Mucosa of rectum (tissue), 2 donors: ENCODE results near the gene UNC93A.
"Not testable (repeated sequence)": the region's sequence is repeated elsewhere in the genome, so short reads cannot be mapped to it uniquely, and the experiment has no call there.

Experiments used
- H3K27ac ChIP-seq, 2 donors: one replicate each; pipeline ENCODE4 v1.7.0; 2013; ENCODE audit warnings: inconsistent platforms in 2 of 2, low read depth in 2 of 2, low read length in 2 of 2
- H3K27me3 ChIP-seq, 2 donors: one replicate each; pipeline ENCODE4 v1.7.0; 2013; ENCODE audit warnings: low read length in 2 of 2; ENCODE audit not compliant: control insufficient read depth in 2 of 2, insufficient read depth in 2 of 2
- H3K36me3 ChIP-seq, 2 donors: one replicate each; pipeline ENCODE4 v1.7.0; 2013; ENCODE audit warnings: low read length in 2 of 2; ENCODE audit not compliant: control insufficient read depth in 2 of 2, insufficient read depth in 2 of 2
- H3K4me1 ChIP-seq, 2 donors: one replicate each; pipeline ENCODE4 v1.7.0; 2013; ENCODE audit warnings: low read length in 2 of 2, mild to moderate bottlenecking in 1 of 2; ENCODE audit not compliant: control insufficient read depth in 2 of 2, insufficient read depth in 2 of 2
- H3K4me3 ChIP-seq, 2 donors: one replicate each; pipeline ENCODE4 v1.7.0; 2013; ENCODE audit warnings: low read length in 2 of 2
- H3K9ac ChIP-seq, 2 donors: one replicate each; pipeline ENCODE4 v1.7.0; 2013; ENCODE audit warnings: low read length in 2 of 2, low read depth in 1 of 2, mild to moderate bottlenecking in 1 of 2
- H3K9me3 ChIP-seq, 2 donors: one replicate each; pipeline ENCODE4 v1.7.0; 2013; ENCODE audit warnings: low read length in 2 of 2; ENCODE audit not compliant: control insufficient read depth in 2 of 2
- donor health status: healthy.
- donor health status: Normal muscosa, but diverticular disease.

The UNC93A gene

DNA sequence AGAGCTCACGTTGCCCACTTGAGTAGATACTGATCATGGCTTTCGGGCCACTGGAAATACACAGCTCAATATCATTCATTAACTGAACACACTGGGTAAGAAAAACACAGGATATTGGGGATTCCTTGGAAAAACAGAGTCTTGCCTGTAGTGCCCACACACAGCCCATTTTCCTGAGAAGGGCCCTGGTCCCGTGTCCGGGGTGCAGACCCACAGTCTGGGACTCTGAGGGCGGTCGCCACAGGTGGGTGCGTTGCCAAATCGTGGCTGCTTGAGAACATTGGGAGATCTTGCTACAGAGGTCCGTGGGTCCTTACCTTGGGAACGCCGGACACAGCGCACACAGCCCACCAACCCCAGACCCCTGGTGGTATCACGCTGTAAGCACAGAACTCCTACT, 6.5 kb upstream of the UNC93A start:
- not testable (repeated sequence) for H3K4me3 ChIP-seq, H3K9ac ChIP-seq, H3K4me1 ChIP-seq, H3K9me3 ChIP-seq, H3K27me3 ChIP-seq, H3K36me3 ChIP-seq, H3K27ac ChIP-seq

DNA sequence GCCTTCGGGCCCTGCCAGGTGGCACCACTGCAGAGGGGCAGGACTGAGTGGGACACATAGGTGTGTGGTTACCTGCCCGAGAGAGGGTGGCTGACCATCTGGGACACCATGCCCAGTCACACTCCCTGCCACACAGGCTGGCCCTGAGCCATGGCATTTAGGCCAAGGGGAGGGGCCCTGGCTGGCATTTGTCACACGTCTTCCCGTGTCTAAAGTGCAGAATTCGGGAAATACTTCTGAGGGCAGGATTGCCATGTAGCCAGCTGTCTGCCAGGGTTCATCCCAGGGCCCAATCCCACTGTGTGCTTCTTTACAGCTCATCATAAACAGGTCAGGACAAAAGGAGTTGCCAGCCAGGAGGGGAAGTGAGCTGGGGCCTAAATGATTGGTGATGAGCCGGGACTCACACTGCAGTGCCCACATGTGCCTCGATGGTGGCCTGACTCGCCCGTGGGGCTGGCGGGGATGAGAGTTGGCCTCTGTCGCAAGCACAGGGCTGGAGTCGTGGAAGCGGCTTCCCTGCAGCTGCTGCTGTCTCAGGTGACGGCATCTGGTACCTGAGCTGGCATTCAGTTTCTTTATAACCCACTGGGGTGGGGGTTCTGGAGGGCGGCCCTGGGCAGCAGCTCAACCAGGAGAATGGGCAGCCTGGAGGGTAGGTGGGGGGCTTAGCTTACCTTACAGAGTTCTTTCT, 5.9 kb upstream of the UNC93A start:
- no peak overlapping the region for H3K27ac ChIP-seq
- H3K4me1 ChIP-seq, result peaks cover 0 to 2% of the 10 kb centered on the region in 2 donors
- no peaks in the 10 kb centered on the region for H3K36me3 ChIP-seq
- no peaks in the 10 kb centered on the region for H3K27me3 ChIP-seq
- no peak overlapping the region for H3K9ac ChIP-seq
- H3K9me3 ChIP-seq, result no peaks in the 10 kb centered on the region
- no peak overlapping the region for H3K4me3 ChIP-seq

DNA sequence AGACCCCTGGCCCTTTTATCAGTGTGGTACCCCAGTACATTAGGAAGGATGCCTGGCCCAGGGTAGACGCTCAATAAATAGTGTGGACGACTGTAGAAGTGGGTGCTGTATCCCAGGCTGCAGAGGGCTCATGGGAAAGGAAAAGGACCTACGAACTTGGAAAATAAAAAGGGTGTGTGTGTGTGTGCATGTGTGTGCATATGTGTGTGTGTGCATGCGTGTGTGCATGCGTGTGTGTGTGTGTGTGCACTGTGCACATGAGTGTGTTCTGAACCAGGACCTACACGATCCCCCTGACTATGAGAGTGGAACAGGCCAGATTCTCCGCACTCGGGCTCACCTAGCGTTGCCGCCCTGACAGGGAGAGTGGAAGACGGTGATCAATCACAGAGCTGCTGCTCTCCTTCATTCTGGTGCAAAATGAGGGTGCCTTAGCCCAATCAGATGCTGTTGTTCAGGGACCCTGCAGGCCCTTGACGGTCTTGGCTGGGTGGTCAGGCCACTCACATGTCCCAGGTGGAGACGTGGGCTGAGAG, 3.5 kb upstream of the UNC93A start:
- no peaks in the 10 kb centered on the region for H3K36me3 ChIP-seq
- no peak overlapping the region for H3K9ac ChIP-seq
- H3K27ac ChIP-seq, result no peak overlapping the region
- H3K4me1 ChIP-seq, result peaks cover 0 to 2% of the 10 kb centered on the region in 2 donors
- no peaks in the 10 kb centered on the region for H3K27me3 ChIP-seq
- no peak overlapping the region for H3K4me3 ChIP-seq
- no peaks in the 10 kb centered on the region for H3K9me3 ChIP-seq

DNA sequence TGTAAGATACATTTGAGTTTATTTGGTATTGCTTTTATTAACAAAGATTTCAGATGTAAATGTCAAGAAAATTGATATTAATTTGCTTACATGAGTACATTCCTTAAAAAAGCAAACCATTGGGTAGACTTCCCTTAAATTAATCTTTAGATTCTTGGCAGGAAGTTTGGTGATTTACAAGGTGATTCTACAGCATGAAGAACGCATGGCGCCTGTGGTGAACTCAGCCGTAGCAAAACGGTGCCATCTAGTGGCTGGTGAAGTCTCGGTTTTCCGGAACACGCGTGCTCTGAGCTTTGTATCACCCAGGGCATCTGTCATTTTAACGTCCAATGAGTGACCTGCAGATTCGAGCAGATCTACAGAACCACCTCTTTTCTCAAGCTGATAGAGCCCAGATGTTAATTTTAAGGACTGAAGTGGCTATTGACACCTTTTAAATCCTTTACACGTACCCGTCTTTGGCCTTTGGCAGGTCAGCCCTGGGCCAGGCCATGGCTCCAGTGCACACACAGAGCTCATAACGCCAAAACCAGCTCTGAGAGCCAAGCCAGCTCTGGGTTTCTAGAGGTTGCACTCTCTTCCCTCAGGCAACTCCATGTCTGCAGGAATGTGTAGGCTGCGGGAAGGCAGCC, 2.4 kb upstream of the UNC93A start:
- H3K9me3 ChIP-seq, H3K27ac ChIP-seq, H3K4me3 ChIP-seq, H3K27me3 ChIP-seq, H3K9ac ChIP-seq, H3K4me1 ChIP-seq, H3K36me3 ChIP-seq: not testable (repeated sequence)

DNA sequence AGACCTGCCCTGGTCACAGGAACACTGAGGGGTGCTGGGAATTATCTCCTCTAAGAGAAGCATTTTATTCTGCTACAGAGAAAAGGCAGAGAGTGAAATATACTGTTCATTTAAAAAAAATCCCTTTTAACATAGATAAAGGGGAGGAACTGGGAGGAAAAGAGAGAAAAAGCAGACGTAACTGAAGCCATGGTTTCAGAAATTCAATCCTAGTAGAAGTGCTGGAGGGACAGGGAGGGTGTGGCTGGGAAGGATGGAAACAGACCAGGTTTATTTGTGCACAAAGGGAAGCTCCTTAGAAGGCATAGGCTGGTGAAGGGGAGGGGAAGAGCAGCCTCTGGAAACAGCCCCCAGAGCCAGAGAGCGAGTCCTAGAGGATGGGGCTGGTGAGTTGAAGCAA, 1.8 kb upstream of the UNC93A start:
- H3K4me3 ChIP-seq, H3K36me3 ChIP-seq, H3K4me1 ChIP-seq, H3K27ac ChIP-seq, H3K9me3 ChIP-seq, H3K9ac ChIP-seq, H3K27me3 ChIP-seq: not testable (repeated sequence)

DNA sequence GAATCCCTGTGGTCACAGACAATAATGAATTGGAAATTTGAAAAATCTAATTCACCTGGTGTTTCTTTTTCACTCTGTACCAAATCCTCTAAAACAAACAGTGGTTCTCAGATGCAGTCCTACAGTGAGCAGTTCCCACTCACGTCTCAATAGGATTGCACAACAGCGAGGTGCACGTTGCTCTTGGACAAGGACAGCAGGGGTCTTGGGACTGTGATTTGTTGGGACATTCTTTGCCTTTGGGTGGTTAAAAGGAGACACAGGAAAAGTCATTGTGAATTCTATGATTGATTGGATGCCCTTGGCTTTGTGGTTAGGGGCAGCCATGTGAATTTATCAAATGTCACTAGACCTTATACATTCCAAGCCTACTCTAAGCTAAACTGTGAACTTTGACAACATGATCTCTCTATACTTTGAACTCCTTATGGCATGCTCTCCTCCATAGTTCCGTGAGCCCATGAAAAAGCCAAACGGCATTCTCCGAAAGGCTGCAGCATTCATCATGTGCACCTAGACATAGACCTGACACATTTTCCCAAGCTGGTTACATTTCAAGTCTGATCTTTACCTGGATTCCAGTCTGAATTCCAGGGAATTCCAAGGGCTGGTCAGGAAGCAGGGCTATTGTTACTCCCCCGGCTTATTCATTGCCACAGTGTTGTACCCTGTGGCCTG, 647 bp downstream of the UNC93A start:
- H3K27ac ChIP-seq, result no peak overlapping the region
- no peaks in the 10 kb centered on the region for H3K36me3 ChIP-seq
- no peak overlapping the region for H3K4me3 ChIP-seq
- no peaks in the 10 kb centered on the region for H3K9me3 ChIP-seq
- no peaks in the 10 kb centered on the region for H3K4me1 ChIP-seq
- H3K27me3 ChIP-seq, result no peaks in the 10 kb centered on the region
- no peak overlapping the region for H3K9ac ChIP-seq

DNA sequence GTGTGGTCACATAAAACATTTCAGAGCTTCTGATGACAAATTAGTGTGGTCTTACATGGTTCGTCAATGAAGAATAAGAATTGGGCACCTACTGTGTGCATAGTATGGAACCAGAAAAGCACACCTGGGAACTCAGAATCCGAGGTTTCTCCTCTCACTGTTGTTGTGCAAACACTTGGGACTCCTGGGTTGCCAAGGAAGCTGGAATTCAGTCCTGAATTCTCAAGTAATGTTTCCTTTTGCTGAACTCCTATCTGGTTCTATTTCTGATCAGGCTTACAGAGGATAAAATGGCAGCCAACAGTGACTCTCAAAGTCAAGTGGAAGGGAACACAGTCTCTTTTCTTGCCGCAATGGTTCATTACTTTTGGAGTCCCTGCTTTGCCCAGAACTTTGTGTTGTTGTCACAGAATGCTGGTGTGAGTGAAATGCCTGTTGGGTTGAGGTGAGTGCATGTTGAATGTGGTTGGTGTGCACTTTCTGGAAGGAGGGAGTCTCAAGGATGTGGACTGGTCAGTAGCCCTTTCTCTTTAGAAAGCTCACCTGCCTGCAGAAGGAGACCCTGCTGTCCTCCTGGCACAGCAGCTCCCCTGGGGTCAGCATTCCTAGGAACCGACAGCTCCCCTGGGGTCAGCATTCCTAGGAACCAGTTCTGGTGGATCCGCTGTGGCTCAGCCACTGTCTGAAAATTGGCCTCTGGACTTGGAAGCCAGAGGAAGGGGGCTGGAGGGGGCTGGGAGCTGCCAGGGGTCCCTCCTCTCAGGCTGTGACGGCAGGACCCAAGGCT, 1.4 kb downstream of the UNC93A start:
- Histone ChIP-seq H3K4me1 (no peaks in the 10 kb centered on the region), H3K4me3 (no peak overlapping the region), H3K9me3 (no peaks in the 10 kb centered on the region), H3K9ac (no peak overlapping the region), H3K27me3 (no peaks in the 10 kb centered on the region), H3K27ac (no peak overlapping the region), H3K36me3 (no peaks in the 10 kb centered on the region)

DNA sequence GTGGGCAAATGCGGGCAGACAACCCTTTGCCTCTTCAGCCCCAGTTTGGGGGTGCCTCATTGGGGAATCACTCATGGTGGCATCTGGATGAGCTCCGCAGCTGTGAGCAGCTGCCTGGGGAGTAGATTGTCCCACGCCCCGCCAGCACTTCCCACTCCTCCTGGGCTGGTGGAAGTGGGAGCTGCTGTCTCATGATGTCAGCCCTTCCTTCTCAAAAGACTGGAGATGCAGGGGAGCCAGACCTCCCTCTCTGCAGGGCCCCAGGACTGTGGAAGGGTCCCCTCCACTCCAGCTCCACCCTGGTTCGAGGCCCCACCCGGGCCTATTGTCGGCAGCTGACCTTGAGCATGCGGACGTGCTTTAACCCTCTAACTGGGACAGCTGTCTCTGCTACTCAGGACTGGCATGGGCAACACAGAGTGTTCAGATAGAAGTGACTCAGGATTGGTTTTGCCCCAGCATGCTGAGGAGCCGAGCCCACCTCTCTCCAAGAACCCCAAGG, 2.0 kb downstream of the UNC93A start:
- H3K27me3 ChIP-seq, result no peaks in the 10 kb centered on the region
- no peaks in the 10 kb centered on the region for H3K36me3 ChIP-seq
- no peak overlapping the region for H3K27ac ChIP-seq
- no peak overlapping the region for H3K9ac ChIP-seq
- no peaks in the 10 kb centered on the region for H3K4me1 ChIP-seq
- no peak overlapping the region for H3K4me3 ChIP-seq
- no peaks in the 10 kb centered on the region for H3K9me3 ChIP-seq

DNA sequence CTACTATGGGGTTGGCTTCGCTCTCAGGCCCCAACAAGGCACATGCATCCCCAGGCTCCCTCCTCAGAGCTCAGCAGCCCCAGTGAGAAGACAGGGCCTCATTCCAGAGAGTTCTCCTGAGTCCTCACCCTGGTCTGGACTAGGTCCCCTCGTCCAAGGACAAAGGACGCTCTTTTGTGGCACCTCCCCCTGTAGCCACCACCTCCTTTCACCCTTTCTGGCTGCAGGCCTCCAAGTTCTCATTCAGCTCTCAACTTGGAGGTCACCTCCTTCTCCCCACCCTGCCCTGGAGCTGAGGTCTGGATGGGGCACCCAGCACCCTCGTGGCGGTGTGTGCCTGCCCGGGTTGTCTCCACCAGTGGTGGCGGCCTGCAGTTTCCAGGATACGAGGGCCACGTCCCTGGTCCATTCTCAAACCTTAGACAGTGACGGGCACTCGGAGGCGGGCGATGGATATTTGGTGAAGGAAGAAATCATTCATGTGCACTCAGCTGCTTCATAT, 2.5 kb downstream of the UNC93A start:
- Histone ChIP-seq H3K9me3 (no peaks in the 10 kb centered on the region), H3K27ac (no peak overlapping the region), H3K4me3 (no peak overlapping the region), H3K27me3 (no peaks in the 10 kb centered on the region), H3K4me1 (no peaks in the 10 kb centered on the region), H3K9ac (no peak overlapping the region), H3K36me3 (no peaks in the 10 kb centered on the region)
